ENCODE results near the gene TECPR2.
"Not testable (repeated sequence)": the region's sequence is repeated elsewhere in the genome, so short reads cannot be mapped to it uniquely, and the experiment has no call there.

TECPR2 gene

DNA sequence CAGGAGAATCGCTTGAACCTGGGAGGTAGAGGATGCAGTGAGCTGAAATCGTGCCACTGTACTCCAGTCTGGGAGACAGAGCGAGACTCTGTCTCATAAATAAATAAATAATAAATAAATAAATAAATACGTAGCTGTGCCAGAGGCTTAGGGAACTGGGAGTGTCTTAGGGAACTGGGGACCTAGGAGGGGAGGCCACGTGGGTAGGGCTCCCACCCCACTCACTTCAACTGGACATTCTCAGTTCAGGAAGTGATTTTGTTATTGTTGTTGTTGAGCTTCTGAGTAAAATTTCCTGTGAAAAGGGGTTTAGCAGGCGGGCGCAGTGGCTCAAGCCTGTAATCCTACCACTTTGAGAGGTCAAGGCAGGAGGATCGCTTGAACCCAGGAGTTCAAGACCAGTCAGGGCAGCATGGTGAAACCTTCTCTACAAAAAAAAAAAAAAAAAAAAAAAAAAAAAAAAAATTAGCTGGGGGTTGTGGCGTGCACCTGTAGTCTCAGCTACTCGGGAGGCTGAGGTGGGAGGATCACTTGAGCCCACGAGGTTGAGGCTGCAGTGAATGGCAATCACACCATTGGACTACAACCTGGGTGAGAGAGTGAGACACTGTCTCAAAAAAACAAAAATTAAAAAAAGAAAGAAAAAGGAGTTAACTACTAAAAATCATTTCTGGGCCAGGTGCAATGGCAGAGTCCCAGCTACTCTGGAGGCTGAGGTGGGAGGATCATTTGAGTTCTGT, 165.9 kb downstream of the TECPR2 start:
- no peak for DNase-seq (ENCODE audit: low spot score)

DNA sequence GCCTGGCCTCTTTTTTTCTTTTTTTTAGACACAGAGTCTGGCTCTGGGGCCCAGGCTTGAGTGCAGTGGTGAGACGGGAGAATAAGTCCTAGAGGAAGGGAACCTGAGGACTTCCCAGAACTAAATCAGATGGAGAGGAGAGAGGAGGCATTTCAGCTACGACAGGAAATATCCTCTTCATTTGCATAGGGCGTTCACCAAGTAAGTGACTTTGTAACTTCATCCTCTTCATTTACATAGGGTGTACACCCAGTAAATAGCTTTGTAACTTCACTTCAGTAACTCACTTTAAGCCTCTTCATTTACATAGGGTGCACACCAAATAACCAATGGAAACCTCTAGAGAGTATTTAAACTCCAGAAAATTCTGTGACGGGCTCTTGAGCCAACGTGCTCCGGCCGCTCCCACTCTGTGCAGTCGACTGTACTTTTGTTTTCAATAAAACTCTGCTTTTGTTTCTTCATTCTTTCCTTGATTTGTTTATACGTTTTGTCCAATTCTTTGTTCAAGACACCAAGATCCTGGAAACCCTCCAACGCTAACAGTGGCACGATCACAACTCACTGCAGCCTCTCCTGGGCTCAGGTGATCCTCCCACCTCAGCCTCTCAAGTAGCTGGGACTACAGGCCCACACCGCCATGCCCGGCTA, 168.2 kb downstream of the TECPR2 start:
- DNase-seq (ENCODE audit: low spot score) = no peak

DNA sequence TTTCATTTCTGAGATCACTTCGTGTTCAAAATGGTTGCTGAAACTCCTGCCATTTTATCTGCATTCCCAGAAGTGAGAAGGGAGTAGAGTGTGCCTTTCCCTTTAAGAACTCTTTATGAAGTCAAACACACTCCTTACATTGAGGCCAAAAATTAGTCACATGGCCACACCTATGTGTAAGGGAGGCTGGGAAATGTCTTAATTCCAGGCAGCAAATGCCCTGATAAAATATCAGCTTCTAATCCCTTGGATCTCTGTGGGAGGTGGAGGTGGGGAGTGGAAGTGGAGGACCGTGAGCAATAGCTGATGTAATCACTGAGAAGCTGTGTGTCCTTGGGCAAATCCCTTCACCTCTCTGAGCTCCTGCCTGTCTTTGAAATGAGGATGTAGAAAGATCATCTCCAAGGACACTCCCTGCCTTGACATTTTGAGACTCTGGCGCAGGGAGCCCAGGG, 169.5 kb downstream of the TECPR2 start:
- DNase-seq (ENCODE audit: low spot score) = no peak

DNA sequence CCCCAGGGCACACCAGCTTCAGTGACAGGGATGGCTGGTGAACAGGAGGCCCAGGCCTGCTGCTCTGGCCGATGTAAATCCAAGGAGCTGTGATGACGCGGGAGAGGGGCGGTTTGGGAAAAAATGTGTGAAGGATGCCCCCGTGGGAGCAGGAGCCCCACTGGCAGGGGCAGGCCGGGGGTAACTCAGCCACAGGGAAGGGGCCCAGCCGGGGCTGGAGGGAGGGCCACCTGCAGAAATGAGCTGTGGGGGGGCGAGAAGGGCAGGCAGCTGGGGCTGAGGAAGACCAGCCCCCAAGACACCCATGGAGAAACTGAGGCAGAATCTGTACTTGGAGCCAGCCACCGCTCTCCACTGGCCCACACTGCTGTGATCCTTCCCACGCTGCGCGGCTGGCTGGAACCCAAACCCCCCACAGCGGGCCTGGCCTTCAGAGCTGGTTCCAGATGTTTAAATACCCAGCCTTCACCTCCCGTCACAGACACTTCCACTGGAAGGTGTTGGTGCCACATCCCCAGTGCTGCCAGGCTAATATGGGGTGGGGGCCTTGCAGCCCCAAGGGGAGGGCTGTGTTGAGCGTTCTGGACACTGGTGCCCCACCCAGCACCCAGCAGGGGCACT, 175.3 kb downstream of the TECPR2 start:
- no peak for DNase-seq (ENCODE audit: low spot score)

DNA sequence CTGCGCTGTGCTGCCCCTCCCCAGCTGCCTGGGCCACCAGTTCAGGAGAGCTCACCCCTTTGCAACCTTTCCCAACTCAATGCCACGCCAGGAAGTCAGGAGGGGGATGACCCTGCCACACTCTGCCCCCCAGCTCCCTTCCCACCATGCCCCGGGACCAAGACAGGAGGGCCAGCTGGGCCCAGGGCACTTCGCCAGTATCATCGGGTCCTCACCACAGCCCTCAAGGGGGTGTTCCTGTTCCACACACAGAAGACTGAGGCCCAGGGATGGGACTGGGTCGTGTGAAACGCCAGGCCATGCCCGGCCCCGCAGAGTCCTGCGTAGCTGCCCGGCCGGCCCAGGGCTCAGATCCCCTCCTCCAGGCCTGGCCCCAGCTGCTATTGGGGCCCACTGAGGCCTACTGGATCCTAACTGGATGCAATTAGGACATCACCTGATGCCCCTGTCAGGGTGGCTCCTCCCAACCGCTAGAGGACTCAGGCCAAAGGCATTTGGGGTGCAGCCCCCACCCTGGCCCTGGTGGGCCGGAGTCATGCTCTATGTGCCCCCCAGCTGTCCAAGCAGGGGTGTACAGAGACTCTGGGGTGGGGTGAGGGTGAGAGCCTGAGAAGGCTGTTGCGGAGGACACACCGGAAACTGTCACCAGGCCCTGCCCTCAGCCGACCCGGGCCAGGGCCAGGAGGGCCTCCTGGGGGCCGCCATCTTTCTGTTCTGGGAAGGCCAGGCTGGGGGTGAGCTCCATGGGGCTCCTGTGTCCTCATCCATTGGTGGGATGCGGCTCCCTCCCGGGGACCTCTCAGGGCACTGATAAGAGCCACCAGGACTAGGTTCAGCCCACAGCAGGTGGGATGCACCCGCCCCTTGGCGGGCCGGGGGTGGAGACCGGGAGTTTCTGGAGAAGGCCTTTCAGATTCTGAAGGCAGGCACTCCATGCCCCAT, 176.1 kb downstream of the TECPR2 start:
- DNase-seq (ENCODE audit: low spot score) = no peak

DNA sequence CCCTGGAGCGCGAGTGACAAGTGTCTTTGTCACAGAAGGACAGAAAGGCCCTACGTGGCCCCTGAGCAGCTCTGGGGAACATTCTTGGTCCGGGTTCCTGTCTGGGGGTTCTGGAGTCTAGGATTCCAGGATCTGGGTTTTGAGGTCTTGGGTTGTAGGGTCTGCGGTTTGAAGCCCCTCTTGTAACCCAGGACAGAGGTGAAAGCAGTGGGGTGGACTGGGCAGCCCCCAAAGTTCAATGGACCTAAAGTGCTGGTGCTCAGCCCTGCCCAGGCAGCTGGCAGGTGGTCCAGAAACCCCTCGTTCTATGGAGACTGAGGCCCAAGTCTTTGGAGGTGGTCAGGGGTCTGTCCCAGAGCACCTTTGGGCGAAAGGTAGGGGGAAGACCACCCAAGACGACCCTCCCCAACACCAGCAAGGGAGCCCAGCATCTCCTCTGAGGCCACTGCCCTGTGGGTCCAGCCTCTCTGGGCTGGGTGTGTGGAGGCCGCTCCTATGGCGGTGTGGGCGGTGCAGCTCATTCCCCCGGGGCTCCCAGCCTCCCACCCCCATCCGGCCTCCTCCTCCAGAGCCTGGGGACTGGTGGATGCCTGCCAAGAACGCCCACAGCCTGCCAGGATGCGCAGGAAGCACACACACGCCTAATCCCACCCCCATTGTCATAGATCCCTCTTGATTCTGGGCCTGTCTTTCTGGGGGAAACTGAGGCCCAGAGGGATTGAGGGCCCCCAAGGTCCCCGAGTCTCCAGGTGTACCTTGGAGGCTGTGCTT, 177.0 kb downstream of the TECPR2 start:
- DNase-seq (ENCODE audit: low spot score) = no peak

DNA sequence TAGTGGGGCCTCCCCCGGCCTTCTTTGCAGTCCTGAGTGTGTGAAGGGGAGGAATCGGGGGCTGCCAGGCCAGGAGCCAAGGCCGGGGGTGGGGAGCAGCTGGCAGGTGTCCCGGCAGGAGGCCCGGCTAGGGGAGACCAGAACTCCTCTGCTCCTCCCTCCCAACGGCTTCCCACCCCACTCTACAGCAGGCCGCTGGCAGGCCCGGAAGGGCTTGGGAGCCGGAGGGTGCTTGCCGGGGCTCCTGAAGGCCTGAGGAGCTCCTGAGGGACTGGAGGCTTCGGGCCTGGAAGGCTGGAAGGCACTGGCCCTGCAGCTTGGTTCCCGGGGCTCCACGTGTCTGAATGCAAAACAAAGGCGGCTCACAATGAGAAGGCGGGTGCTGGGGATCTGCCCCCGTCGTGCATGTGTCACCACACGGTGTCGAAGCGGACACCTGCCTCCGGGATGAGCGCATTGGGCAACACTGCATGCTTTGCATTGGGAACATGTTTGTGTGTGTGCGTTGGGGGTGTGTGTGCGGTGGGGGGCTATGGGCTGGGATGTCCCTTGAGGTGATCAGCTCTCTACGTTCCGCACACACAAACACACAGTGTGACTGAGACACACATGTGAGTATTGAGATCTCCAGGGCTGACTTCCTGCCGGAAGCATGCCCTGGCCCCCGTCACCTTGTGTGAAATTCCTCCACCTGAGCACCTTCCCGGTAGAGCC, 177.7 kb downstream of the TECPR2 start:
- no peak for DNase-seq (ENCODE audit: low spot score)

DNA sequence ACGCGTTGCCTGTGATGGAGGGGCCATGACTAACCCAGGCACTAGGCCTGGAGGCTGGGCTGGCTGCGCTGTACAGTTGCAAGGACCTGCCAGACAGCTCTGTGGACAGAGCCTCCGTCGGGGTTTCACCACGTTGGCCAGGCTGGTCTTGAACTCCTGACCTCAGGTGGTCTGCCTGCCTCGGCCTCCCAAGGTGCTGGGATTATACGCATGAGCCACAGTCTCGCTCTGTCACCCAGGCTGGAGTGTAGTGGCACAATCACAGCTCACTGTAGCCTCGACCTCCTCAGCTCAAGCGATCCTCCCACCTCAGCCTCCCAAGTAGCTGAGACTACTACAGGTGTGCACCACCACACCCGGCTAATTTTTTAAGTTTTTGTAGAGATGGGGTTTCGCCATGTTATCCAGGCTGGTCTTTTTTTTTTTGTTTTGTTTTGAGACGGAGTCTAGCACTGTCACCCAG, 178.3 kb downstream of the TECPR2 start:
- DNase-seq (ENCODE audit: low spot score) = not testable (repeated sequence)

DNA sequence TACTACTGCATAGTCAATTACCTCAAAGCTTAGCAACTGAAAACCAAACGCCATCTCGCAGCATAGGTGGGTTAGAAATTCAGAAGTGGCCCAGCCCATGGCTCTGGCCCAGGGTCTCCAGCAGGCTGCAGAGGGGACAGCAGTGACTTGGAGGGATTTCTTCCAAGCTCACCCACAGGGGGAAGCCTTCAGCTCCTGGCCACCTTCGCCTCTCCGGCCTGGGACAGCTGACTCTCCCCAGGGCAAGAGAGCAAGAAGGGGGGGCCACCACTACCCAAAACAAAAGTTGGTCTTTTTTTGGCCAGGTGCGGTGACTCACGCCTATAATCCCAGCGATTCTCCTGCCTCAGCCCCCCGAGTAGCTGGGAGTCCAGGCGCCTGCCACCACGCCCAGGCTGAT, 179.0 kb downstream of the TECPR2 start:
- no peak for DNase-seq (ENCODE audit: low spot score)

DNA sequence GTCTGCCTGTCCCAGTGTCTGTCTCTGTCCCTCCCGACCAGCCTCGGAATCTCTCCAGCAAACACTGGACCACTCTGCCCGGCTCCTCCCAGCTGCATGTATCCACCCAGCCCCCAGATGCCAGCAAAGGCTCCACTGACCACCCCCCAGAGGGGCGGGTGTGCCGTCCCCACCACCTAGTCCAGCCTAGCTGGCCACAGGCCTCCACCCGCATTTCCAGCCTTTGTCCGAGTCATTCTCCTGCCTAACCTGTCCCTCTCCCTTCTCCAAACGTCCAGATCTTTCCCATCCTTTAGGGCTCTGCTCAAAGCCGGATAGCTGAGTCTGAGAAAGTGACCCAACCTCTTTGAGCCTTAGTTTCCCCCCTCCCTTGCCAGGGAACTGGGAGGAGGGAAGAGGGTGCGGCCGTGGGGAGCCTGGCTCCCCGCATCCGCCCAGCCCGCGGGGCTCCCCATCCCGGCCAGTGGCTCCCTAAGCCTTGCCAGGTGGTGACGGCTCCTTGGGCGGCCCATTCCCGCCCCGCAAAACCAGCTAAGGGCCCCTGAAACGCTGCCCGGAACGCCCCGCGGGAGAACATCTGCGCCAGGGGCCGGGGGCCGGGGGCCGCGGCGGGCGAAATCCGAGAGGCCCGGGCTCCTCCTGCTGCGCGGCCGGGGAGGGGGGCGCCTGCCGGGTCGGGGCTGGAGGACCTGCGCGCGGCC, 181.5 kb downstream of the TECPR2 start:
- no peak for DNase-seq (ENCODE audit: low spot score)

DNA sequence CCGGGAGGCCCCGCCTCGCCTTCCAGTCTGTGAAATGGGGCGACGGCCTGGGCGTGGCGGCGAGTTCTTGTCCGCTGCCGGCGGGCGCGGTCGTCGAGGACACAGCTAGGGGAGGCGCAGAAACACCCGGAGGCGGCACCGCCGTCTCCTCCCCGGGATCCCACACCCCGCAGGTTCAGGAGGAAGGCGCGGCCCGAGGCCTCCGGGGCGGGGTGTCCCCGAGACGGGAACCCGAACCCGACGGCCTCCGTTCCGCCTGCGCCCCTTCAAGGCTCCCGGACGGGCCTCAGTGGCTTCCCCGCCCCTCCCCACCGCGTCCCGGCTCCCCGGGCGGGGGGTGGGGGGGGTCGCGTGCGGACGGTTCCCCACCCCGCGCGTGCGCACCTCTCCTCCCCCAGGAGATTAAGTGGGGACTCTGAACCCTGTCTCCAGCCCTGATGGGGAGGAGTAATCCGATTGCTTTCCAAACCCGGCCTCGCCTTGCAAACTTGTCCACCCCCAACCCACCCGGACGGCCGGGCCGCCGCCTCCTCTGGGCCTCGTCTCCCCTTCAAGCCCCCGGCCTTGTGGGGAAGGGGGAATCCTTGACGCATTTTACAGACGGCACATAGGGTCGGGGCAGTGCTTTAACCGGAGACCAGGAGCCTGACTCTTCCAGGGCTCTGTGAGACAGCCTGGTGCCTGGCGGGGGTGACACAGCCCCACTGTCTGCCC, 182.2 kb downstream of the TECPR2 start:
- DNase-seq (ENCODE audit: low spot score) = no peak

DNA sequence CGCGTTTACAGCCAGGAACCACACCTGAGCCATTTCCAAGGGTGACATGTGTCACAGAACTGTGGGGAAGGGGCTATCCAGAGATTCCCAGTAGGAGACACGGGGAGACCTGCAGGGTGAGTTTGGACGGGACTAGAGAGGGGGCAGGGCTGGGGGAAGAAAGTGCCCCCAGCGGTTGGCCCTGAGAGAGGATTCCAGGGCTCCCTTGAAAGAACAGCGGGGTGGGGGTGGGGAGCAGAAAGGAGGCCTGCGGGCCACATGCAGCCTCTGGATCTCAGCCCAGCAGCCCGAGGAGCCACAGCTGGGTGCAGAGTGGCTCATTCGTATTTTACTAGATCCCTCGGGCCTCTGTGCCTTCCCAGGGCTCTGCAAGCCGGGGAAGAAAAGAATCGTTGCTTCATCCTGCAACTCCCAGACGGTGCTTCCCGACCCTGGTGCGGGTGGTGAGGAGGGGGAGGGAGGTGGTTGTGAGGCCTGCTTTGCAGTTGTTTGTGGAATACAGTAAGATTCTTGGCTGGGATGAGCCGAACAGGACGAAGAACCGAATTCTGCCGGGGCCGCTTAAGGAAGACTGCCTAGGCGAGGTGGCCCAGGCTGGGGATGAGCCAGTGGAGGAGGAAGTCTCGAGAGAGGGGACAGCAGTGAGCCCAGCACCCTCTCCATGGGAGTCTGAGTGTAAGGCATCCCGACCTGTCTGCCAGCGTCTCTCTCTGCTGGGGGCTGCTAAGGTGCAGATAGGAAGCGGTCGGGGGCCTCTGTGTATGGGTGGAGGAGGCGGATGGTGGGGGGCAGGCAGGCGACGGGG, 182.9 kb downstream of the TECPR2 start:
- DNase-seq (ENCODE audit: low spot score) = no peak

DNA sequence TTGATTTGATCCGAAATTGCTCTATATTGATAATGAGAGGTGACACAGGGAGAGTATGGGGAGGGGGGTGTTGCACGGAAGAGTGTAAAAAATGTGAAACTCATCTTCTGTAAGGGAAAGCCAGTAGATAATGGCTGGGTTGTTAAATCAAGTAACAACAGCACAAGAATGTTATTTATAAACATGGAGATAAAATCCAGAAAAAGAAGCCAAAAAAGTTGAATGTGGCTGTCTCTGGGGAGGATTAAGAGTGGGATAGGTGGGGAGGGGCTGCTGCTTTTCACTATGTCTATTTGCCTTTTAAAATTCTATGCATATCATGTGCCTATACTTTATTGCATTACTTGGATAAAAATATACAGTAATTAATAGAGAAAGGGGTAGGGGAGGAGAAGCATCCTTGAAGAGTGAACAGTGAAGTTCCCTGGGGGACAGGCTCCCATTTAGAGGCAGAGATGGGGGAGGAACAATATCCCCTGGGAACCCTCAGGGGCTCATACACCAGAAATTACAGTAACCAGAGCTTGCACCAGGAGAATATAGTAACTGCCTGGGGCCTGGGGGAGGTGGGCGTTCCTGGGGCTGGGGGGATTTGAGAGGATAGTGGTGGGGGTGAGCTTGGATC, 186.0 kb downstream of the TECPR2 start:
- no peak for DNase-seq (ENCODE audit: low spot score)

DNA sequence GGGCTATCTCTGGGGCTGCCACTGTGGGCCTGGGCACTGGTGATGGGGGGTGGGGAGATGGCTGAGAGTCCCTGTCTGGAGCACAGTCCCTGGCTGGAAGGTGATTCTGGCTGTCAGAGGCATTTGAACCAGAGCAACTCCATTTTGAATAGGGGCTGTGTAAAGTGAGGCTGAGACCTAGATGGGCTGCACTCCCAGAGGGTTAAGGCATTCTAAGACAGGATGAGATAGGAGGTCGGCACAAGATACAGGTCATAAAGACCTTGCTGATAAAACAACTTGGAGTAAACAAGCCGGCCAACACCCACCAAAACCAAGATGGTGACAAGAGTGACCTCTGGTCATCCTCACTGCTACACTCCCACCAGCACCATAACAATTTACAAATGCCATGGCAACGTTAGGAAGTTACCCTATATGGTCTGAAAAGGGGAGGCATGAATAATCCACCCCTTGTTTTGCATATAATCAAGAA, 188.2 kb downstream of the TECPR2 start:
- not testable (repeated sequence) for DNase-seq (ENCODE audit: low spot score)
